SW480 (cell line): ENCODE measurements around the gene NIM1K.
A peak's percentile ranks its signal among the peaks of the same experiment; 100 is the strongest.
"Not testable (repeated sequence)": the region's sequence is repeated elsewhere in the genome, so short reads cannot be mapped to it uniquely, and the experiment has no call there.

ENCODE experiments used
- DNase-seq: peaks from one replicate; pipeline ENCODE4 v3.0.0-alpha.2; 2016; ENCODE audit warnings: low spot score

The NIM1K gene

GRCh38 chr5:43191740-43192557, at the start of gene NIM1K:
NIM1K (plus strand) TSS chr5:43192225; CDS start chr5:43245776, 53,551 bp downstream.
- peak; percentile 19 for DNase-seq

GRCh38 chr5:43145071-43145470, 47.0 kb upstream of the NIM1K start:
- DNase-seq: no peak

- no peak for DNase-seq
These were observed 45.1 kb upstream of the NIM1K start for GRCh38 chr5:43146958-43147357.

GRCh38 chr5:43148417-43148816, 43.6 kb upstream of the NIM1K start:
- no peak for DNase-seq

GRCh38 chr5:43149231-43149630, 42.8 kb upstream of the NIM1K start:
- no peak for DNase-seq

GRCh38 chr5:43150075-43150474, 42.0 kb upstream of the NIM1K start:
- DNase-seq: no peak

GRCh38 chr5:43150748-43151147, 41.3 kb upstream of the NIM1K start:
- DNase-seq: no peak

GRCh38 chr5:43152946-43153345, 39.1 kb upstream of the NIM1K start:
- no peak for DNase-seq

- DNase-seq: no peak
These were observed 37.6 kb upstream of the NIM1K start for GRCh38 chr5:43154469-43154868.

- DNase-seq: no peak
These were observed 36.5 kb upstream of the NIM1K start for GRCh38 chr5:43155394-43156096.

- no peak for DNase-seq
These were observed 35.6 kb upstream of the NIM1K start for GRCh38 chr5:43156388-43156787.

- no peak for DNase-seq
These were observed 35.0 kb upstream of the NIM1K start for GRCh38 chr5:43157068-43157467.

GRCh38 chr5:43161244-43161643, 30.8 kb upstream of the NIM1K start:
- no peak for DNase-seq

GRCh38 chr5:43164801-43165200, 27.2 kb upstream of the NIM1K start:
- DNase-seq: not testable (repeated sequence)

GRCh38 chr5:43165323-43165722, 26.7 kb upstream of the NIM1K start:
- no peak for DNase-seq

- DNase-seq: no peak
These were observed 23.9 kb upstream of the NIM1K start for GRCh38 chr5:43168175-43168574.

GRCh38 chr5:43171451-43171850, 20.6 kb upstream of the NIM1K start:
- DNase-seq: no peak

GRCh38 chr5:43171926-43172325, 20.1 kb upstream of the NIM1K start:
- no peak for DNase-seq

- DNase-seq: no peak
These were observed 19.2 kb upstream of the NIM1K start for GRCh38 chr5:43172779-43173178.

- no peak for DNase-seq
These were observed 17.4 kb upstream of the NIM1K start for GRCh38 chr5:43174586-43174985.

GRCh38 chr5:43179836-43180235, 12.2 kb upstream of the NIM1K start:
- DNase-seq: no peak

- DNase-seq: no peak
These were observed 9.6 kb upstream of the NIM1K start for GRCh38 chr5:43182421-43182820.

- not testable (repeated sequence) for DNase-seq
These were observed 8.9 kb upstream of the NIM1K start for GRCh38 chr5:43183101-43183500.
